Measurements from ENCODE around the gene HTT-AS.
"Not testable (repeated sequence)": the region's sequence is repeated elsewhere in the genome, so short reads cannot be mapped to it uniquely, and the experiment has no call there.

HTT-AS gene

GRCh38 chr4:3107271-3107670 is 32.9 kb upstream of the HTT-AS start:
- Histone ChIP-seq H2AFZ (ENCODE audit: low read length) (no peak overlapping the region), H3K9ac (ENCODE audit: low read length) (no peak overlapping the region), H3K4me3 (ENCODE audit: low read length) (no peak overlapping the region), H3K4me2 (ENCODE audit: low read depth, low read length) (no peak overlapping the region), H3K4me1 (ENCODE audit: low read length) (no peaks in the 10 kb centered on the region), H3F3A (ENCODE audit: insufficient read depth, low read length) (no peaks in the 10 kb centered on the region), H3K27me3 (replicated peaks; ENCODE audit: insufficient read depth, low read length) (no peaks in the 10 kb centered on the region), H4K20me1 (ENCODE audit: insufficient read depth, low read length) (no peaks in the 10 kb centered on the region; the same call in 1 of the 2 replicates), H3K9me2 (replicated peaks; ENCODE audit: insufficient read depth, low read length) (no peaks in the 10 kb centered on the region), H3K36me3 (replicated peaks; ENCODE audit: insufficient read depth, low read length) (0 out of 2 replicates have a peak, but pooled peaks cover 5% of the 10 kb centered on the region), H3K79me2 (ENCODE audit: low read length) (no peaks in the 10 kb centered on the region), H3K9me3 (replicated peaks; ENCODE audit: insufficient read depth, low read length) (no peaks in the 10 kb centered on the region), H3K27ac (ENCODE audit: low read length) (no peak overlapping the region)
- TF ChIP-seq EZH2 (optimal IDR thresholded peaks at IDR 0.05; ENCODE audit: low read depth, low read length): no peak
- no peak for DNase-seq

GRCh38 chr4:3106339-3107186 is 32.2 kb upstream of the HTT-AS start:
- no peaks in the 10 kb centered on the region for H3K27me3 ChIP-seq (replicated peaks; ENCODE audit: insufficient read depth, low read length)
- TF ChIP-seq CTCF (IDR thresholded peaks at IDR 0.05; ENCODE audit: low read length) (peak; percentile 96), EZH2 (optimal IDR thresholded peaks at IDR 0.05; ENCODE audit: low read depth, low read length) (no peak)
- no peak overlapping the region for H2AFZ ChIP-seq (ENCODE audit: low read length)
- no peaks in the 10 kb centered on the region for H3F3A ChIP-seq (ENCODE audit: insufficient read depth, low read length)
- no peaks in the 10 kb centered on the region for H3K79me2 ChIP-seq (ENCODE audit: low read length)
- H3K4me3 ChIP-seq (ENCODE audit: low read length): no peak overlapping the region
- no peaks in the 10 kb centered on the region for H3K9me3 ChIP-seq (replicated peaks; ENCODE audit: insufficient read depth, low read length)
- no peaks in the 10 kb centered on the region for H3K4me1 ChIP-seq (ENCODE audit: low read length)
- no peak overlapping the region for H3K27ac ChIP-seq (ENCODE audit: low read length)
- peak; percentile 64 for DNase-seq
- H3K4me2 ChIP-seq (ENCODE audit: low read depth, low read length): no peak overlapping the region
- H4K20me1 ChIP-seq (ENCODE audit: insufficient read depth, low read length): no peaks in the 10 kb centered on the region; the same call in 1 of the 2 replicates
- H3K9me2 ChIP-seq (replicated peaks; ENCODE audit: insufficient read depth, low read length): no peaks in the 10 kb centered on the region
- 0 out of 2 replicates have a peak, but pooled peaks cover 5% of the 10 kb centered on the region for H3K36me3 ChIP-seq (replicated peaks; ENCODE audit: insufficient read depth, low read length)
- no peak overlapping the region for H3K9ac ChIP-seq (ENCODE audit: low read length)

GRCh38 chr4:3098346-3098745 is 24.0 kb upstream of the HTT-AS start:
- no peak overlapping the region for H3K4me2 ChIP-seq (ENCODE audit: low read depth, low read length)
- no peak overlapping the region for H2AFZ ChIP-seq (ENCODE audit: low read length)
- H3K27me3 ChIP-seq (replicated peaks; ENCODE audit: insufficient read depth, low read length): no peaks in the 10 kb centered on the region
- TF ChIP-seq EZH2 (optimal IDR thresholded peaks at IDR 0.05; ENCODE audit: low read depth, low read length): no peak
- no peak for TF ChIP-seq CTCF (IDR thresholded peaks at IDR 0.05; ENCODE audit: low read length)
- no peak for TF ChIP-seq EZH2phosphoT487 (IDR thresholded peaks at IDR 0.05; ENCODE audit: low read length)
- no peak for DNase-seq
- H4K20me1 ChIP-seq (ENCODE audit: insufficient read depth, low read length): no peaks in the 10 kb centered on the region
- H3K9me3 ChIP-seq (replicated peaks; ENCODE audit: insufficient read depth, low read length): no peaks in the 10 kb centered on the region
- H3K79me2 ChIP-seq (ENCODE audit: low read length): no peaks in the 10 kb centered on the region; the same call in 1 of the 2 replicates
- H3K4me1 ChIP-seq (ENCODE audit: low read length): no peaks in the 10 kb centered on the region
- H3K9me2 ChIP-seq (replicated peaks; ENCODE audit: insufficient read depth, low read length): no peaks in the 10 kb centered on the region
- H3K27ac ChIP-seq (ENCODE audit: low read length): no peak overlapping the region
- H3F3A ChIP-seq (ENCODE audit: insufficient read depth, low read length): no peaks in the 10 kb centered on the region
- H3K4me3 ChIP-seq (ENCODE audit: low read length): no peak overlapping the region
- H3K9ac ChIP-seq (ENCODE audit: low read length): no peak overlapping the region
- H3K36me3 ChIP-seq (replicated peaks; ENCODE audit: insufficient read depth, low read length): no peaks in the 10 kb centered on the region

GRCh38 chr4:3096202-3096601 is 21.9 kb upstream of the HTT-AS start:
- H3F3A ChIP-seq (ENCODE audit: insufficient read depth, low read length): peaks cover 3% of the 10 kb centered on the region; the same call in 1 of the 2 replicates
- H3K4me1 ChIP-seq (ENCODE audit: low read length): peaks cover 6% of the 10 kb centered on the region; the same call in 1 of the 2 replicates
- H3K9me3 ChIP-seq (replicated peaks; ENCODE audit: insufficient read depth, low read length): no peaks in the 10 kb centered on the region
- no peak overlapping the region for H3K27ac ChIP-seq (ENCODE audit: low read length)
- TF ChIP-seq EZH2 (optimal IDR thresholded peaks at IDR 0.05; ENCODE audit: low read depth, low read length) (no peak), EZH2phosphoT487 (IDR thresholded peaks at IDR 0.05; ENCODE audit: low read length) (no peak), CTCF (IDR thresholded peaks at IDR 0.05; ENCODE audit: low read length) (no peak)
- no peak overlapping the region for H3K4me2 ChIP-seq (ENCODE audit: low read depth, low read length)
- no peaks in the 10 kb centered on the region for H3K9me2 ChIP-seq (replicated peaks; ENCODE audit: insufficient read depth, low read length)
- no peaks in the 10 kb centered on the region for H3K27me3 ChIP-seq (replicated peaks; ENCODE audit: insufficient read depth, low read length)
- no peaks in the 10 kb centered on the region for H3K36me3 ChIP-seq (replicated peaks; ENCODE audit: insufficient read depth, low read length)
- no peak for DNase-seq
- H3K79me2 ChIP-seq (ENCODE audit: low read length): no peaks in the 10 kb centered on the region; the same call in 1 of the 2 replicates
- no peaks in the 10 kb centered on the region for H4K20me1 ChIP-seq (ENCODE audit: insufficient read depth, low read length)
- no peak overlapping the region for H3K9ac ChIP-seq (ENCODE audit: low read length)
- H2AFZ ChIP-seq (ENCODE audit: low read length): no peak overlapping the region
- H3K4me3 ChIP-seq (ENCODE audit: low read length): no peak overlapping the region

GRCh38 chr4:3094701-3095100 is 20.4 kb upstream of the HTT-AS start:
- not testable (repeated sequence) for H3K36me3 ChIP-seq (replicated peaks; ENCODE audit: insufficient read depth, low read length); H2AFZ ChIP-seq (ENCODE audit: low read length); H3K4me1 ChIP-seq (ENCODE audit: low read length); H4K20me1 ChIP-seq (ENCODE audit: insufficient read depth, low read length); H3K27me3 ChIP-seq (replicated peaks; ENCODE audit: insufficient read depth, low read length); H3K9me2 ChIP-seq (replicated peaks; ENCODE audit: insufficient read depth, low read length); H3K27ac ChIP-seq (ENCODE audit: low read length); H3K4me3 ChIP-seq (ENCODE audit: low read length); H3K79me2 ChIP-seq (ENCODE audit: low read length); H3K4me2 ChIP-seq (ENCODE audit: low read depth, low read length); DNase-seq; H3F3A ChIP-seq (ENCODE audit: insufficient read depth, low read length); H3K9ac ChIP-seq (ENCODE audit: low read length); H3K9me3 ChIP-seq (replicated peaks; ENCODE audit: insufficient read depth, low read length)

All from MM.1S (cell line).